Measurements from ENCODE around the gene AQP11. TPM values are rescaled to one million over a fixed set of nuclear protein-coding genes. Genes with fewer than 3 reads are reported as not detected.

Gene AQP11
- total RNA-seq, 1 donor from 2014 or later: 0.53 TPM

DNA sequence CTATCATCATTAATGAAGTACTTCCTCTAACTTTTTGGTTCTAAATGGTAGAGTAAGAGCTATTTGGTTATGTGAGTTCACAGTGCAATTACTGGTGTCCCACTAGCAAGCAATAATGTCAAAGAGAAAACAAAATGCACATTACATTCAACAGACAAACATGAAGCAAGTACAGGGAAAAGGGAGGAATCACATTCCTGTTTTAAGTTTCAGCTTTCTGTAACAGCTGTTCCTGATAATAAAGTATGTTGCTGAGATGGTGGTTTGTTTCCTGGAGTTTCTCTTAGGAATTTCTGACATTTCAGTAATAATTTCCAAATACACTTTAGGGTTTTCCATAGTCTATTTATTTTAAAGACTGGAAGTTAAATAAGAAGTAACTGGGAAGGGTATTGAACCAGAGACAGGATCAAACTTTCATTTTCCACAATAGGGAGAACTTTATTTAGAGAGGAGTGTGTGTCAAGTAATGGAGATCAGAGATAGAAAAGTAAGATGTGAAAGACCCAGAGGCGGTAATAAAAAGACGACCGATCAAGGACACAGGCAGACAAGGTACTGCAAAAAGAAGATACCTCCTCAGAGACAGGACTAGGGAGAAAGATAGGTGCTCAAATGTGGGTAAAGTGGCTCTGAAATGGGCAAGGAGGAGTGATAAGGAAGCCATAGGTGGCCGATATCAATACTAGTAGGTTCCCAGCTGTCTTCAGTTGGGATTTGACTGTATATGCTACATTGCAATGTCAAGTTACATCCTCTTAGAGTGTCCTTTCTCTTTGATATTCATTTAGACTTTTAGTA lies 68.7 kb downstream of the AQP11 start:
- no peak for TF ChIP-seq CTCF (IDR thresholded peaks at IDR 0.05; ENCODE audit: insufficient read depth, low read length, severe bottlenecking)
- no peak overlapping the region for H3K4me3 ChIP-seq (ENCODE audit: low read depth, low read length)
- peak; percentile 15 for DNase-seq (ENCODE audit: low read depth)
- no peaks in the 10 kb centered on the region for H3K36me3 ChIP-seq (ENCODE audit: control insufficient read depth, insufficient read depth, low read length)
- no peak for FAIRE-seq
- H3K27me3 ChIP-seq (ENCODE audit: control insufficient read depth, insufficient read depth, low read length): no peaks in the 10 kb centered on the region

Other genes starting within 250 kb of the AQP11 start
- 35.8 and 59.5 TPM in 2 replicates for gene PAK1, start 115.9 kb upstream of the AQP11 start, total RNA-seq
- gene CLNS1A, start 47.8 kb downstream of the AQP11 start, total RNA-seq: 184 and 221 TPM in 2 replicates
- 14.5 and 33.9 TPM in 2 replicates for gene RSF1, start 230.8 kb downstream of the AQP11 start, total RNA-seq
- 2.1 and 11.9 TPM in 2 replicates for gene AAMDC, start 231.2 kb downstream of the AQP11 start, total RNA-seq

Data from bronchial epithelial cell (primary cell).